Body of pancreas (tissue), 4 donors: Measurements from ENCODE around the gene ELL. TPM values are rescaled to one million over a fixed set of nuclear protein-coding genes. Genes with fewer than 3 reads are reported as not detected.

Experiments used
- ATAC-seq: fragments of 150-250 bp; one replicate; pipeline ENCODE4 v1.9.1; 2016
- DNase-seq, 4 donors: peaks; one replicate each; pipeline ENCODE4 v3.0.0-alpha.2; 2019
- H3K27ac ChIP-seq, 4 donors: fragments of 200-600 bp; sonication (generic); 1 replicate in 3 of 4; 2 replicates in 1 of 4; pipeline versions ENCODE4 v1.5.1 to v1.6.1; 2016 to 2019; ENCODE audit warnings: mild to moderate bottlenecking in 1 of 4, mixed read lengths in 1 of 4, moderate library complexity in 1 of 4
- H3K27me3 ChIP-seq, 2 donors: fragments of 200-600 bp; sonication (generic); one replicate each; pipeline ENCODE4 v1.6.0; 2016; ENCODE audit warnings: mild to moderate bottlenecking in 1 of 2
- H3K36me3 ChIP-seq, 2 donors: fragments of 200-600 bp; sonication (generic); replicated peaks in 1 of 2; 2 replicates each; pipeline ENCODE4 v1.5.1; 2016; ENCODE audit warnings: low read depth in 2 of 2; ENCODE audit not compliant: insufficient read depth in 1 of 2
- H3K4me1 ChIP-seq: fragments of 200-600 bp; sonication (generic); one replicate; pipeline ENCODE4 v1.6.0; 2016
- H3K4me3 ChIP-seq, 2 donors: fragments of 200-600 bp; sonication (generic); 1 replicate in 1 of 2; 2 replicates in 1 of 2; pipeline ENCODE4 v1.5.1; 2016 to 2019
- H3K9me3 ChIP-seq, 3 donors: fragments of 200-600 bp; sonication (generic); 1 replicate in 2 of 3; 2 replicates in 1 of 3; pipeline ENCODE4 v1.5.1; 2016
- CTCF ChIP-seq, 7 experiments: fragments of 450-650 bp in 4 of 7; fragments of 200-600 bp in 3 of 7; sonication (generic) in 3 of 7; IDR thresholded peaks; one replicate each; pipeline ENCODE4 v1.5.1; 2016 to 2019; ENCODE audit warnings: antibody characterized with exemption in 7 of 7
- POLR2A ChIP-seq, 3 donors: fragments of 450-650 bp; IDR thresholded peaks; one replicate each; pipeline ENCODE4 v1.6.1; 2016; ENCODE audit warnings: antibody characterized with exemption in 3 of 3, mild to moderate bottlenecking in 2 of 3
- WGBS, 2 donors: methylation state at CpG; one replicate each; pipeline ENCODE4 v1.1.5; 2017; 5-methylcytosine and 5-hydroxymethylcytosine counted together
- intact Hi-C: fragments of 100-400 bp; cut with DNase I; formaldehyde crosslinking; loops from one replicate; pipeline ENCODE4 v1.15.1; 2023
- total RNA-seq, 2 donors: library from RNA; depleted of rRNA; stranded (reverse); fragments of >200 nt; gene quantifications; one replicate each; pipeline ENCODE4 v1.1.0, GENCODE V29; 2016

ELL gene
- total RNA-seq, 2 donors from 2014 or later: 12.5 to 14.2 TPM

- intact Hi-C loops: no loop called here
These were observed 32.2 kb downstream of the ELL start for GRCh38 chr19:18489627-18490184.

GRCh38 chr19:18488838-18489626 is 32.8 kb downstream of the ELL start:
- peaks cover 76% of the 10 kb centered on the region for H3K4me1 ChIP-seq
- no peaks in the 10 kb centered on the region for H3K27me3 ChIP-seq
- intact Hi-C loops: no loop called here
- H3K4me3 ChIP-seq: no peak overlapping the region
- no peaks in the 10 kb centered on the region for H3K9me3 ChIP-seq
- TF ChIP-seq CTCF (IDR thresholded peaks at IDR 0.05): peak; percentile 31 to 76 (median 51)
- TF ChIP-seq POLR2A (IDR thresholded peaks at IDR 0.05): no peak
- ATAC-seq (peak; percentile 70), DNase-seq (peak; percentile 68 to 90 (median 83))
- 20 to 34% methylated on average over 1 to 22 of the region's 22 CpGs for WGBS, 2 donors
- no peaks in the 10 kb centered on the region for H3K36me3 ChIP-seq
- peak overlapping the region; percentile 10 to 65 (median 50) for H3K27ac ChIP-seq

More at GRCh38 chr19:18489627-18490184, 32.2 kb downstream of the ELL start:
- H3K9me3 ChIP-seq: no peaks in the 10 kb centered on the region
- H3K4me3 ChIP-seq: no peak overlapping the region
- TF ChIP-seq CTCF (IDR thresholded peaks at IDR 0.05) (no peak), POLR2A (IDR thresholded peaks at IDR 0.05) (no peak)
- WGBS, 2 donors: 60 to 81% methylated on average over 2 to 14 of the region's 14 CpGs
- peak overlapping the region in 3 of 4 donors; percentile 47 to 65 (median 52) for H3K27ac ChIP-seq
- peaks cover 79% of the 10 kb centered on the region for H3K4me1 ChIP-seq
- no peak for DNase-seq
- no peaks in the 10 kb centered on the region for H3K36me3 ChIP-seq
- no peaks in the 10 kb centered on the region for H3K27me3 ChIP-seq
- ATAC-seq: no peak

GRCh38 chr19:18488403-18488723 is 33.5 kb downstream of the ELL start:
- intact Hi-C loops: no loop called here
- 77 to 88% methylated on average over 4 to 6 of the region's 6 CpGs for WGBS, 2 donors
- Histone ChIP-seq H3K27me3 (no peaks in the 10 kb centered on the region), H3K9me3 (no peaks in the 10 kb centered on the region), H3K4me3 (no peak overlapping the region), H3K27ac (peak overlapping the region in 3 of 4 donors; percentile 47 to 65 (median 52)), H3K4me1 (peaks cover 74% of the 10 kb centered on the region), H3K36me3 (no peaks in the 10 kb centered on the region)
- DNase-seq: peak in 1 of 4 donors; percentile 40
- ATAC-seq: peak; percentile 51
- TF ChIP-seq POLR2A (IDR thresholded peaks at IDR 0.05) (no peak), CTCF (IDR thresholded peaks at IDR 0.05) (peak in 2 of 7 experiments; percentile 9 to 21)

GRCh38 chr19:18487576-18488402 is 34.1 kb downstream of the ELL start:
- DNase-seq: no peak
- H3K27me3 ChIP-seq: no peaks in the 10 kb centered on the region
- peaks cover 68% of the 10 kb centered on the region for H3K4me1 ChIP-seq
- peak overlapping the region in 1 of 4 donors; percentile 65 for H3K27ac ChIP-seq
- no peaks in the 10 kb centered on the region for H3K36me3 ChIP-seq
- H3K4me3 ChIP-seq: no peak overlapping the region
- intact Hi-C loops: no loop called here
- 57 to 68% methylated on average over 13 to 17 of the region's 17 CpGs for WGBS, 2 donors
- no peak for ATAC-seq
- no peaks in the 10 kb centered on the region for H3K9me3 ChIP-seq
- TF ChIP-seq CTCF (IDR thresholded peaks at IDR 0.05) (peak in 1 of 7 experiments; percentile 14), POLR2A (IDR thresholded peaks at IDR 0.05) (no peak)
